Testis (tissue), 2 donors: ENCODE measurements around the gene DPP6.

Experiments
- CTCF ChIP-seq, 3 experiments: fragments of 450-650 bp in 2 of 3; fragments of 200-600 bp in 1 of 3; sonication (generic) in 1 of 3; IDR thresholded peaks; one replicate each; pipeline ENCODE4 v1.5.1; 2016 to 2019; ENCODE audit warnings: antibody characterized with exemption in 3 of 3, mild to moderate bottlenecking in 2 of 3, moderate library complexity in 1 of 3
- POLR2A ChIP-seq: fragments of 450-650 bp; IDR thresholded peaks from one replicate; pipeline ENCODE4 v1.6.1; 2017; ENCODE audit warnings: antibody characterized with exemption, mild to moderate bottlenecking, moderate library complexity

DNA sequence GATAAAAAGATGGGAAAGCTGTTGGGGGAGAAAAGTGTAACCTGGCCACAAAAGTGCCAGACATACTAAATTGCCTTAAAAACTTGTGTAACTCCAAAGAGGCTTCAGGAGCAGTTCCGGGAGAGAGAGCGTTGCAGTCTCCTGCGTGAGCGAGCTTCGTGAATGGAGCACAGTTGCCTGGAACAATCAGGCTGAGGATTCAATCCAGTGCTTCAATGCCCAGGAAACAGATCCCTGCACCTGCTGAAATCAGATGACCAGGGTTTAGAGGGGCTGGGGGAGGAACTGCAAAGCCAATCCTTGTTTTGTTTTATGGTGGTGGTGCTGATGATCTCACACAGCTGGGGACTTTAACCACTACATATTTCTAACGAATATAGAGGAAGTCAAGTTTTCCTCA, 398.3 kb downstream of the DPP6 start:
- no peak for TF ChIP-seq CTCF (IDR thresholded peaks at IDR 0.05)
- TF ChIP-seq POLR2A = no peak
